SW480 (cell line): ENCODE results near the gene PPP1R10.

Source experiments
- DNase-seq: peaks from one replicate; pipeline ENCODE4 v3.0.0-alpha.2; 2016; ENCODE audit warnings: low spot score

The PPP1R10 gene

GRCh38 chr6:30556066-30556905 is 60.8 kb downstream of the PPP1R10 start, which contains the start of gene GNL1:
TSS of gene GNL1 (minus strand) at chr6:30556489. CDS start at chr6:30556203, 286 bp downstream.
- peak; percentile 94 for DNase-seq

DNA sequence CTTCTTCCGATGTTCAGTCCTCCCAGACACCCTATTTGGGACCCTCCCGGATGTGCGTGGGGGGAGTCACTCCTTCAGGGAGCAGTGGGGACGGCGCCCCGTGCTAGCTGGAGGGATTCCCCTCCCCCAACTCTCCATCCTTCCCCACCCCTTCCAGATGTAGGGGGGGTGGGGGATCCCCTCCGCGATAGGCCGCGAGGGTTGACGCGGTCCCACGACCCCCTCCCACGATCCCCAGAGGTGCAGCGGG is 61.3 kb downstream of the PPP1R10 start:
- DNase-seq, result no peak

GRCh38 chr6:30554962-30555815 is 61.9 kb downstream of the PPP1R10 start:
- DNase-seq, result no peak

GRCh38 chr6:30554404-30554803 is 62.6 kb downstream of the PPP1R10 start:
- DNase-seq, result no peak
